GM21526 (cell line): Measurements from ENCODE around the gene SEC16A.

ENCODE experiments used
- ATAC-seq: cut with Tn5 transposase; IDR thresholded peaks from one replicate; pipeline ENCODE4 v1.9.1; 2021; ENCODE audit warnings: moderate library complexity; ENCODE audit not compliant: unreplicated experiment, low FRiP score

Gene SEC16A

DNA sequence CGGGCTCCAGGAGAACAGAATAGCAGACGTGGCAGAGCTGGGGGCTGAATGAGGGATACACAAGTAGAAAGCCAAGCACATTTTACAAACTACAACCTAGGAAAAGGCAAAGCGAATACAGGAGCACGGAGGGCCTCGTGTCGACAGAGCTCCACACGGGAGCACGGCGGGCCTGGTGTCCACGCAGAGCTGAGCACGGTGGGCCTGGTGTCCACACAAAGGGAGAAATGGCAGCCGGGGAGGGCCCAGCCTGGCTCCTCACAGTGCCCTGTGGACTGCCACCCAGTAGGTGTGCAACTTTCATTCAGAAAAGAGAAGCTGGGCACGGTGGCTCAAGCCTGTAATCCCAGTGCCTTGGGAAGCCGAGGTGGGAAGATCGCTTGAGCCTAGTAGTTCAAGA is 39.8 kb downstream of the SEC16A start:
- no peak for ATAC-seq

DNA sequence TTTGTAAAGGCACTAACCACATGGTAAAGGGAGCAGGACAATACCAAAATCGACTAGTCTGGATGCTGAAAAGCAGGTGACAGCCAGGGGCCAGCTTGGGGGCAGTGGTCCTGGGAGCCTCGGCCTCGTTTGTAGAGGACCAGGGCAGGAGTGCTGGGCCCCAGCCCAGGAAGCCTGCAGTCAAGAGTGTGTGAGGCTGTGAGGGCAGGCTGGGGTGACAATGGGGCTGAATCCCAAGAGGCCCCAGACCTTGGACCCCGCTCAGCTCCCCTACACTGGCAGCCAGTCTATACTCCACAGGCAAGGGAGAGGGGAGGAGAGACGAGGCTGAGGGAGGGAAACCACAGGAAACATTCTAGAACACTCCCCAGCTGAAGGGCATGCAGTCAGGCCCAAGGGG is 40.6 kb downstream of the SEC16A start:
- ATAC-seq, result no peak

DNA sequence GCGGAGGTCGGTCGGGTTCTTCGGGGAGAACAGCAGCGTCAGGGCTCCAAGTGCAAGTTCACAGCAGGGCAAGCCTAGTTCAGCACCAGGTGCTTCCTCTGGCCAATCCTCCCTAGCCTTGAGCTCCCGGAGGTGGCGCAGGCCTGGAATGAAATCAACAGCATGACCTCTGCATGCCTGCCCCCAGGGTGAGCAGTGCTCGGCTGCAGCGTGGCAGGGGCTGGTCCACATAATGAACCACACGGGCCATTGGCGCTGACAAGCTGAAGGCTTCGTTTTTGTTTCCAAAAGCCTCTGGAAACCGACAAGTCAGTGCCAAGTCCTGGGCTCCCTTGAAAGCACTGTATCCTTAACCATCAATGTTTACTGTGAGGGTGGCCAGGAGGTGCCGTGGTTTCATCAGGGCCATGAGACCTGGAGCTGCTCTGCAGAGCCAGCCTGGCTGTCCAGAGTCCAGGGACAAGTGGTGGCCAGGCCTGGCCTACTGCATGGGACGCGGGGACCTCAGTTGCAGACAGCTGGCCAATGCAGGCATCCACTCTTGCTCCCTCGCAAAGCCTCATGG is 41.1 kb downstream of the SEC16A start:
- ATAC-seq, result no peak

DNA sequence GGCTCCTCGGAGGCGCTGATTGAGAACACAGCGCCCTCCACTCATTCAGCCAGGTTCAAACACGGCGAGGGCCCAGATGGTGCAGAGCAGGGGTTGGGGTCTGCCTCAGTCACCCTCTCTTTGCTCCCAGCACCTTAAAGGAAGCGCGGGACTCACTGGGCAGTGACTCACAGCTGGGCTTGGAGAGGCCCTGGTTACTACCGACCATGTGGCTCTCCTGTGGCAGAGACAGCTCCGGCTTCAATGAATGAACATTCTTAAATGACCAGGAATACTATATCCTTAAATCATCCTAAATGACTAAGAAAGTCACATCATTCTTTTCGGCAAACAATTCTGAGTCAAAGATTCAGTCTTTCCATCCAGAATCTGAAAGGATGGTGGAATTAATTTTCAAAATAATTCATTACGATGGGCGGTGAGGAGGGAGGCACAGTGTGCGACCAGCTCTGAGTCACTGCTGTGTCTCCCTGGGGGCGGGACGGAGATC is 41.6 kb downstream of the SEC16A start:
- no peak for ATAC-seq

DNA sequence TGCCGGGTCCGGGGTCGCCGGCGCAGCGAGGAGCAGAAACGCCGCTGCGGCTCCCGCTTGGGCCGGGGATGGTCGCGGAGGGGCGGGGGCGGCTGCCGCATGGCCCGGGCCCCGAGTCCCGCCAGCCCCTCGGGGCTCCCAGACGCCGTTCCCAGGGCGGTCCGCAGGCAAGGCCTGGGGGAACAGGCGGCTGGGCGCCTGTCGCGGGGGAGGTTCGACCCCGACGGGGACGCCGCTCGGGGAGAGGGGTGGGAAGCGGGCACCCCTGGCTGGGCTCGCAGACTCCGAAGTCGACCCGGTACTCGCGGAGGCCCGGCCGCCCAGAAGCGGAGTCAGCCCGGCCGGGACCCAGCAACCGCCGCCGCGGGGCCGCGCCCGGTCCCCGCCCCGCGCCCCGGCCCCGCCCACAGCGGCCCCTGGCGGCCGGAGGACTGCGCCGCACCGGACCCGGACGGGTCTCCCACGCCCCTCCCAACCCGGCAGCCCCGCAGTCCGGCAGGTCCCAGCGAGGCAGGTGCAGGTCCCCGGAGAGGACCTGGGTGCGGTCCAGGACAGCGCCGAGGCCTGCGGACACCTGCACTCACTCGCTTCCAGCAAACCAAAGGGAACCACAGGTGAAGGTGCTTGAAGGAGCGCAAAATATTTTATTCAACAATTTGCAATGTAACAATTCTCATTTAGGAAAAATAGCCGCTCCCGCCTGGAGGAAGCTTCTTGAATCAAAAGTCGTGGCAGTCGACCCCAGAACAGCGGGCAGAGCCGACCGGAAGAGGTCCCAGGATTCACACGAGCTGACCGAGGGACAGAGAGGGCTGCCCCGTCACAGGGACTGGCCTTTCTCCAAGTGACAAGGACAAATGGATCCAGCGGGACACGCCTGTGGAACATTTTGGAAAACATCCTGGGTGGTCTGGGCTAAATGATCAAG is 43.1 kb downstream of the SEC16A start, which contains the start of gene INPP5E:
TSS of gene INPP5E (minus strand) at position 365 of the 928 bp plus-strand sequence. CDS start 426 bp downstream, outside the sequence.
- ATAC-seq, result peak; percentile 57

DNA sequence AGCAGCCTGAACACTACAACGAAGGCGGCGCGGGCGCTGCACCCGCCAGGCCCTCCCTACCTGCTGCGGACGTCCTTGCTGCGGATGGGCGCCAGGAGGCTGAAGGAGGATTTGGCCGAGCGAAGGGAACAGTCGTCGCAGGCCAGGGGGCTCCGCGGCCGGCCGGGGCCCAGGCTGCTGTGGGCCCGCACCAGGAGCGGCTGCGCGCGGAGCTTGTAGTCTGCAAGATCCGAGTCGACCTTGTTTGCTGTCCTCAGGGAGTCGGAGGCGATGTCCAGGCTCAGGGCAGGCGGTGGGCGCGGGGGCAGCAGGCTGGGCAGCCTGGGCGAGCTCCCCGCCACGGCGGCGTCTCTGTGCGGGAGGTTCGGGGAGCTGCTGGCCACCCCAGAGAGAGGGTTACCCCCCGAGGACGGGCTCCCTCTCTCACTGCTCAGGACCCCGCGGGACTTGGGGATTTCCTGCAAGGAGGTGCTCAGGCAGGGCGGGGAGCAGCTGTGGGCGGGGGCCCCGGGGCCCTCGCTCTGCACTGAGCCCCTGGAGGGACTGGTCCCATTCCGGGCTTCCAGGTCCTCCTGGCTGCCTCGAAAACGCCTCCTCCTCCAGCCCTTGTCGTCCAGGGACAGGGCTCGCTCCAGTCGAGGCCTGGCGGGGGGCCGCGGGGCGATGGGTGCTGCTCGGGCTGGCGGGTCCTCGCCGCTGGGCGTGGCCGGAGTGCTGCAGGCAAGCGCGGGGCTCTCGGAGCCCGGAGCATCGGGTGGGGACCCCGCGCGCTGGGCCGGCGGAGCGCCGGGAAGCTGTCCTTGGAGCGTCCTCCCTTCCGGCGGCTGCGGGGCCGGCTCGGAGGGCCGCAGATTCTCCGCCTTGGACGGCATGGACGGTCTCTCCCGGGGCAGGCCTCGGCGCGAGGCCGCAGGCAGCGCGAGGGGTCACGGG is 44.0 kb downstream of the SEC16A start:
- ATAC-seq, result peak; percentile 29

DNA sequence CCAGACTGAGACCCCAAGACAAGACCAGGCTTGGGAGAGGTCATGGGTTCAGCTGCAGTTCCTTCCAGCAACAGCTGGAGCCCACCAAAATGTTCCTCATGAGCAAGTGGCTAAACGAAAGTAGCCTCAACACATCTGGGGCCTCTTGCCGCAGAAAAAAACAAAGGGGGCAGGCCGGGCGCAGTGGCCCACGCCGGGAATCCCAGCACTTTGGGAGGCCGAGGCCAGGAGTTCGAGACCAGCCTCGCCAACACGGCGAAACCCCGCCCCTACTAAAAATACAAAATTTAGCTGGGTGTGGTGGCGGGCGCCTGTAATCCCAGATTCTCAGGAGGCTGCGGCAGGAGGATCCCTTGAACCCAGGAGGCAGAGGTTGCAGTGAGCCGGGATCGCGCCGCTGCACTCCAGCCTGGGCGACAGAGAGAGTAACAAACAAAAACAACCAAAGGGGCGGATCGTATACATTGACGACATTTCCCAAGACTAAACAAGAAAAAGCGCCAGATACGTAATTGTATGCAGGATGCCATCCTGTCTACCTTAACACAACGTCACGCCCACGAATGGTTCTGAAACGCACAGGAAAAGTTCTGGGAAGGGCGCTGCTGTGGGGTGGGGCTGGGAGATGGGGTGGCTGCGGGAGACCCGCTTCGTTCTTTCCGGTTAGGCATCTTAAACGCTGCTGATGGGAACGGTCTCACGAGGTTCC is 44.8 kb downstream of the SEC16A start:
- no peak for ATAC-seq

DNA sequence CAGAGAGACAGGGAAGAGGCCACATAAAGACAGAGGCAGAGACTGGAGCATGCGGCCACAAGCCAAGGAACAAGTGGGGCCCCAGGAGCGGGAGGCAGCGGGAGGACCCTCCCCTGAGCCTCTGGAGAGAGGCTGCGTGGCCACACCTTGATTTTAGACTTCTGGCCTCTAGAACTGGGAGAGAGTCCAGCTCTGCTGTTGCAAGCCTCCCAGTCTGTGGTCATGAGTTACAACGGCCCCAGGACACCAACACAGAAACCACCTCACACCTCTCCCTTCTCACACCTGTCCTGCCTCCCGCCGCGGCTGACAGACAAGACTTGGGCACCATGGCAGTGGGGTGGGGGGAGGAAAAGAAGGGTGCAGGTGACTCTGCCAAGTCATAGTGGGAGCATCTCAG is 45.4 kb downstream of the SEC16A start:
- no peak for ATAC-seq

DNA sequence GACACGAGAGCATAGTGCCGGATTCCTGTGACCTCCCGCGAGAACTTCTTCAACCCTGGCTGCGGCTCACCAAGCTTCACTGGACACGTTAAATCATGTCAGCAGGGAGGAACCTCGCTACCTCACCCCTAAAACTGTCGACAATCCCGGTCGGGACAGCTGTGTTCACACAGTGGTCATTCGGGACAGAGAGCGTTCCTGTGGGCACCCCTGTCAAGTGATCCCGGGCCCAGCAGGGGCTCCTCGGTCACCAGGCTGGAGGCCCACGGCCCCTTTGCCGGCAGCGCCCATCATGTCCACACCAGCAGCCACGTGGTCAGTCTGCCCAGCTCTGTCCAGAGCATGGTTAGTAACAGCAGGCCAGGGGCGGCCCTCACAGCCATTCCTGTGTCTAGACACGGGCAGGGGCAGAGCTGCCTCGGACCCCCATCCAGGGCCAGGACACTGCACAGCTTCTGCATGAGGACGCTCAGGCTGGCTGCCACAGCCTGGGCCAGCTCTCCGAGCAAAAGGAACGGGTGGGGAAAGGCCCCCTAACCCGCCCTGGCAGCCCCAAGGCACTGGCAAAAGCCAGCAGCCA is 46.7 kb downstream of the SEC16A start:
- no peak for ATAC-seq

DNA sequence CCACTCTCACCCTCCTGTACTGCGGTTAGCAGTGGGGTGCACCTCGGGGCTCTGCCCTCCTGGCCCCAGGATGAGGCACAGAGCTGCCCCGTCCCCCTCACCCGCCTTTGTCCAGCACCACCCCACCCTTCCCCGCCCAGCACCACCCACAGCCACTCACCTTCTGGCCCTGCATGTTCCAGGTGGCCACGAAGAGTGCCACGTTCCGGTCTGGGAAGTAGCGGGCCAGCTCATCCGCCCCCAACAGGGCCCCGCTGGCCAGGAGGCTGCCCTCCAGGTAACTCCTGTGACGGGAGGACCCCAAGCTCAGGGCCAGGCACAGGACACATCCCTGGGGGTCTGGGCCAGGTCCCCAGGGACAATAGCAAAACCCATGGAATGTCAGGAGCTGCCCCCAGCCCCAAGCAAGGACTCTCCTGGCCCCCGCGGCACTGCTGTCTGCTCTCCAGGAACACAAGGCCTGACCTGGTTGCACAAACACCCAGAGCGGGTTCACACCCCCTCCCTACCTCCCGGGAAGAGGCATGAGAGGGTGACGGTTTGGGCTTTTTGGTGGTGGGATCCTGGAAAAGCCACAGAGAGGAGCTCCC is 48.2 kb downstream of the SEC16A start:
- no peak for ATAC-seq

DNA sequence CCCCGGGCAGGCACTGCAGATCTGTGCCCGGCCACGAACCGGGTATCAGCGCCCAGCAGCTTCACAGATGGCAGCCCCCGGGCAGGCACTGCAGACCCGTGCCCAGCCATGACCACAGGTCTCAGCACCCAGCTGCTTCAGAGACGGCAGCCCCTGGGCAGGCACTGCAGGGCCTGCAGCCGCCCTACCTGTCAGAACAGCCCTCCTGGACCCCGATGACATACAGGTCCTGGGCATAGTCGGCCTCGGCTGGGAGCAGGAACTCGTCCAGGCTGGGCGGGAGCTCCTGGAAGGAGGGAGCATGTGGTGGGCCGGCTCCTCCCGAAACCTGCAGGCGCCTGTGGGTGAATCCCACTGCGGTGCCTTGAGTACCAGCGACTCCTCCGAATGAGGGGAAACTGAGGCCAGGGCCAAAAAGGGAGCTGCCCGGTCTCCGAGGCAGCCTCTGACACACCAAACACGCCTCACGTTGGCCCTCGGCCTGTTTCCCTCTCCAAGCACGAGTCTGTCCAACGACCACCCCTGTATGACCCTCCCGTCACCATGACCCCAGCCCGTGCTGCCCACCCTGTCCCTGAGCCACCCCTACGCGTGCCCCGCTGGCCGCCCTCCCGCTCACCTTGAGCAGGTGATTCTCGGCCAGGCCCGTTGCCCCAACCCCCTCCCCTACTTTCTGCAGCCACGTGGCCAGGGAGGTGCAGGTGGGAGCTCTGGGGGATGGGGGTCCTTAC is 48.8 kb downstream of the SEC16A start:
- ATAC-seq, result no peak

DNA sequence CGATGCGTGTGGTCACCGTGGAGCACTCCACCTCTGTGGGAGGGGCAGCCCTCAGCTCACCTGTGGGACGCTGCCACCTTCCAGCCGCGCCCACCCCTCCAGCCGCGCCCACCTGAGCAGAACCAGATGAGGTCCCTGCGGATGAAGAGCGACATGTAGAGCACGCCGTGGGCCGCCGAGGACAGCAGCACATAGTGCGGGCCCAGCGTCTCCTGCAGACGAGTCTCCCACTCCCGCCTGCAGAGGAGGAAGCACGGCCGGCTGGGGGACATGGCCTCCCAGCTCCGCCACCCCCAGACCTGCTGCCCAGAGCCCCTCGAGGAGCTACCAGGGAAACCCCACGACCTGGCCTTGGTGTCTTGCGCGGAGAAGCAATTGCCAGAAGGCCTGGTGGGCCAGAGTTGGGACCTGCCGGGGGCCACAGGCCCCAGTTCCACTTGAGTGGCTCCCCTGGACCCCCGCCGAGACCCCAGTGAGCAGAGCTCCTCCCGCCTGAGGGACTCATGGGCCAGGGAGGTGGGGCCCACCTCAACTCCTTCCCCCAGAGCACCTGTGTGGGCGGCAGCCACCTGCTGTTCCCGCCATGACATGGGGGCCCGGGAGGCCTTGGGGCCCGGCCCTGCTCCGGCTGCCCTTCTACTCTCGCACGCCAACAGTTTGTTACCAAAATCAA is 49.7 kb downstream of the SEC16A start:
- ATAC-seq, result no peak

DNA sequence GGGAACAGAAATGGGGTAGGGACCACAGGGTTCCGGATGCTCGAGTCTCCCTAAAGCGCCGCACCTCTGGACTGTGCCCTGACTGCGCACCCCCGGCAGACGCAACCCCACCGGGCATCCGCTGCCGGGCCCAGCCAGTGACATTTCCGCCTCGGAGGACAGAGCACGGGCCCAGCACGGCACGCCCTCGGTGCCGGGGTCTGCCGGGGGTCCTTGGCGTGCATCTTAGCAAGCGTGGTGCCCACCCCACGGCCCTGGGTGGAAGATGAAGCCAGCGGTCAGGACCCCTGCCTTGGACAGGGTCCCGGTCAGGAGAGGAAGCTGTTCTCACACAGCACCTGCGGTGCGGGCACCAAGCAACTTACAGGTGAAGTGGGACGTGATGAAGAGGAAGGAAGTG is 50.2 kb downstream of the SEC16A start:
- no peak for ATAC-seq

DNA sequence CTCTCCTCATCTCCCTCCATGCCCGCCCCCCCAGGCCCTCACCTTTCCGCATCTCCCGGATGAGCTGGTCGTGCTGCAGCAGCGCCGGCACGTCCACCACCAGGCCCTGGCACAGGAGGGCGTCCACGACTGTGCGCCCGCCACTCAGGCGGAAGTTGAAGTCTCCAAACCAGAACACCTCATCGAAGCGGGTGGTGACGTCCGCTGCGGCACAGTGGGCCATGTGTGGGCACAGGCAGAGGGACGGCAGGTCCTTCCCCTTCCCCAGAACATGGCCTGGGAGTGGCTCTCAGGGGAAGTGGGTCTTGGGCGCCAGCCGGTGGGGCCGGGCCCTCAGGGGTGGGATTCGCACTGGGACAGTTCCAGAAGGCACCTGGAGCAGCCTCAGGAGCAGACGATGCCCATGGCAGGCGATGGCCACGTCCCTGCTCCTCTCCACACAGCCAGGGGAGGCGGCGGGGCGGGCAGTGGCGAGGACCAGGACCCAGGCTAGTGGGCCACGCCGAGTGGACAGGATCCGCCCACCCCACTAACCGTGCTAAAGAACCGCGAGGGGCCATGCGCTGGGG is 51.0 kb downstream of the SEC16A start:
- no peak for ATAC-seq

DNA sequence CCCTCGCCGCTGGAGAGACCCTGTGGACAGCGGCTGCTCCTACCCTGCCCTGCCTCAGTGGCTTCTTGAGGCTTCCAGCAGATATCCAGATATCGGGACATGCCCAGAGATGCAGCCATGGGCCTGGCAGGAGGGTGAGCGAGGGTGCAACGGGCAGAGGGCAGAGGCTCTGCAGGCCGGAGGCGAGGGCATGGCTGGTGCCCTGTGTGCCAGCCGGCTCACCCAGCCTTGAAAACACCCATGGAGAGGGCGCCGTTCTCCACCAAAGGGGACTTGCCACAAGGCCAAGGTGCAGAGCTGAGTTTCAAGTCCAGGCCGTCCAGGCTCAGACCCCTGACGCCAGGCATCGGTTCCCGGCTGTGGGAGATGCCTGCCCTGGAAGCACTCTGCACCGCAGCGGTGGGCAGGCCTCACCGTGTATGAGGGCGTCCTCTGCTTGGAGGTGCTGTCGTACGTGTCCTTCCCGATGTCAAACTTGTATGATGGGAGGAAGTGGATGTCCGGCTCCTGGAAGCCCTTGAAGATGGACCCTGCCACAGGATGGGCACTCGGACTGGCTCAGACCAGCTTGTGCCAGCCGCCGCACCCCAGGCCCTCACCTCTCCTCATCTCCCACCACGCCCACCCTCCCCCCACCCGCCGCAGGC is 52.1 kb downstream of the SEC16A start:
- ATAC-seq, result no peak

DNA sequence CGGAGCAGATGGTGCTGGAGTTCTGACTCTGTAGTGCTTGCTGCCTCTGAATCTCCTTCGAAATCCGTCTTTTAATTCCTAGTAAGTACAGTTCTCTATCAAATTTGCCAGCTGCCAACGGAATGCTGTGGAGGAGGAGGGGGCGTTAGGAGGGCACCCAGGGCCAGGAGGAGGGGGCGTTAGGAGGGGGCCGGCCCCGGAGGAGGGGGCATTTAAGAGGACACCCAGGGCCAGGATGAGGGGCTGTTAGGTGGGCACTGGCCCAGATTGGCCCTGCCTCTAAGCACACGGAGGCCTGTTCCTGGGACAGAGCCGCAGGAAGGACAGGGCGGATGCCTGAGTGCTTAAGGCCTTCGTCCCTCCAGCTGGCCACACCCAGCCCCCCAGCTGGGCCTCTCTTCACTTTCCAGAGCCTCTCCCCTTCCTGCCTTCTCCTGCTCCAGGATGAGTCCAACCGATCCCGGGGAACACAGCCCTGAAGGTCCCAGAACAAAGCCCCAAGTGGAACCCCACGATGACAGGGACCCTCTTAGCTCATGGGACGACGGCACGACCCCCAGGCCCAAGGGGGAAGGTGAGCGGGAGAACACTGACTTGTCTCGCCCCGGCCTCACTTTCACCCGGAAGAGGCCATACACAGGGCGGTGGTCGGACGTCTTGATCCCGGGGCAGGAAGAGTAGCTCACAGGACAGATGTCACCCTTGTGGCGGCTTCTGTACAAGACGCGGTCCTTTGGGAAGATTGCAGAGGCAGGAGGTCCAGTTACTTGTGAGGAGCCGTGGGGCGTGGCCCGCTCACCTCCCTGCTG is 53.0 kb downstream of the SEC16A start:
- no peak for ATAC-seq
